Lung (tissue), 12 donors: ENCODE data around the gene PRDM10. TPM values are rescaled to one million over a fixed set of nuclear protein-coding genes. Genes with fewer than 3 reads are reported as not detected.

ENCODE experiments used
- ATAC-seq: fragments of 200-7000 bp; cut with Tn5 transposase; one replicate; pipeline ENCODE4 v1.9.1; 2020; ENCODE audit warnings: moderate number of reproducible peaks; ENCODE audit not compliant: insufficient read depth, low FRiP score
- DNase-seq, 3 donors: peaks; one replicate each; pipeline ENCODE4 v3.0.0-alpha.2; 2013 to 2017
- H3K27ac ChIP-seq, 2 donors: one replicate each; pipeline ENCODE4 v1.5.1; 2013; ENCODE audit warnings: mild to moderate bottlenecking in 2 of 2, moderate library complexity in 2 of 2, control low read depth in 1 of 2, inconsistent platforms in 1 of 2, low read depth in 1 of 2, low read length in 1 of 2
- H3K27me3 ChIP-seq, 3 donors: one replicate each; pipeline ENCODE4 v1.5.1; 2013; ENCODE audit warnings: low read length in 2 of 3; ENCODE audit not compliant: control insufficient read depth in 3 of 3, insufficient read depth in 3 of 3
- H3K36me3 ChIP-seq, 4 donors: one replicate each; pipeline ENCODE4 v1.5.1; 2013; ENCODE audit warnings: low read length in 4 of 4, mild to moderate bottlenecking in 1 of 4, moderate library complexity in 1 of 4; ENCODE audit not compliant: control insufficient read depth in 4 of 4, insufficient read depth in 4 of 4
- H3K4me1 ChIP-seq, 5 donors: one replicate each; pipeline ENCODE4 v1.5.1; 2013; ENCODE audit warnings: low read length in 5 of 5, mild to moderate bottlenecking in 2 of 5, moderate library complexity in 1 of 5; ENCODE audit not compliant: control insufficient read depth in 5 of 5, insufficient read depth in 5 of 5
- H3K4me3 ChIP-seq: one replicate; pipeline ENCODE4 v1.5.1; 2013; ENCODE audit warnings: mild to moderate bottlenecking, control low read depth, moderate library complexity
- H3K9ac ChIP-seq, 2 donors: one replicate each; pipeline ENCODE4 v1.5.1; 2013; ENCODE audit warnings: low read length in 2 of 2, control low read depth in 1 of 2; ENCODE audit not compliant: insufficient read depth in 1 of 2
- H3K9me3 ChIP-seq, 4 donors: one replicate each; pipeline ENCODE4 v1.5.1; 2013; ENCODE audit warnings: low read length in 3 of 4, mild to moderate bottlenecking in 1 of 4, moderate library complexity in 1 of 4; ENCODE audit not compliant: control insufficient read depth in 4 of 4, insufficient read depth in 3 of 4
- CTCF ChIP-seq: IDR thresholded peaks from 2 replicates; pipeline ENCODE4 v1.5.1; 2012; ENCODE audit warnings: mild to moderate bottlenecking; ENCODE audit errors: control extremely low read depth, extremely low read depth
- WGBS, 2 donors: extraction: QIAGEN DNeasy Blood & Tissue Kit; methylation state at CpG; one replicate each; pipeline ENCODE4 v1.1.7; 2013; 5-methylcytosine and 5-hydroxymethylcytosine counted together
- polyA plus RNA-seq, 2 donors: library from polyadenylated mRNA; stranded (reverse); fragments of 200-250 nt; gene quantifications; one replicate each; pipeline ENCODE4 v1.2.1, GENCODE V29; 2013
- total RNA-seq, 2 donors: library from RNA; depleted of rRNA in 1 of 2; stranded (reverse); fragments of >200 nt in 1 of 2; gene quantifications; one replicate each; pipeline ENCODE4 v1.2.1, GENCODE V29; 2014 to 2021
- donor health status: control.
- donor health status: control.
- donor health status: Bipolar disorder and iron deficiency.
- donor health status: healthy.
- donor health status: DM: yes; HTN: yes; CAD: no.

PRDM10 gene
- total and polyA plus RNA-seq, 4 donors: 2.3 to 19.0 (median 5.7) TPM

- TF ChIP-seq CTCF: no peak
Measured at GRCh38 chr11:130034236-130034635, 31.6 kb upstream of the PRDM10 start.

GRCh38 chr11:130032931-130033330 lies 30.3 kb upstream of the PRDM10 start:
- TF ChIP-seq CTCF: no peak
- Histone ChIP-seq H3K4me1 (no peaks in the 10 kb centered on the region), H3K9ac (no peak overlapping the region), H3K36me3 (no peaks in the 10 kb centered on the region), H3K27me3 (no peaks in the 10 kb centered on the region), H3K4me3 (no peak overlapping the region), H3K9me3 (no peaks in the 10 kb centered on the region), H3K27ac (no peak overlapping the region)
- DNase-seq: no peak
- WGBS, 2 donors: 93 to 97% methylated on average over 44 of the region's 44 CpGs
- ATAC-seq: no peak

More at GRCh38 chr11:130034236-130034635, 31.6 kb upstream of the PRDM10 start:
- no peak overlapping the region for H3K4me3 ChIP-seq
- no peak overlapping the region for H3K9ac ChIP-seq
- H3K9me3 ChIP-seq: no peaks in the 10 kb centered on the region
- H3K4me1 ChIP-seq: no peaks in the 10 kb centered on the region
- no peak overlapping the region for H3K27ac ChIP-seq
- no peak for ATAC-seq
- no peaks in the 10 kb centered on the region for H3K36me3 ChIP-seq
- no peak for DNase-seq
- H3K27me3 ChIP-seq: no peaks in the 10 kb centered on the region

GRCh38 chr11:130031945-130032344 lies 29.3 kb upstream of the PRDM10 start:
- H3K9me3 ChIP-seq: no peaks in the 10 kb centered on the region
- H3K4me1 ChIP-seq: no peaks in the 10 kb centered on the region
- 69 to 76% methylated on average over 2 of the region's 2 CpGs for WGBS, 2 donors
- no peak for DNase-seq
- no peaks in the 10 kb centered on the region for H3K27me3 ChIP-seq
- no peak overlapping the region for H3K27ac ChIP-seq
- no peak overlapping the region for H3K4me3 ChIP-seq
- H3K9ac ChIP-seq: no peak overlapping the region
- TF ChIP-seq CTCF: no peak
- no peak for ATAC-seq
- H3K36me3 ChIP-seq: no peaks in the 10 kb centered on the region

GRCh38 chr11:130031056-130031455 lies 28.4 kb upstream of the PRDM10 start:
- DNase-seq: no peak
- Histone ChIP-seq H3K27me3 (no peaks in the 10 kb centered on the region), H3K9ac (no peak overlapping the region), H3K4me1 (no peaks in the 10 kb centered on the region), H3K4me3 (no peak overlapping the region), H3K36me3 (no peaks in the 10 kb centered on the region), H3K9me3 (no peaks in the 10 kb centered on the region), H3K27ac (no peak overlapping the region)
- 73 to 91% methylated on average over 1 of the region's 1 CpG for WGBS, 2 donors
- no peak for TF ChIP-seq CTCF
- ATAC-seq: no peak
